Bronchial epithelial cell (primary cell): Measurements from ENCODE around the gene ADARB2. TPM values are rescaled to one million over a fixed set of nuclear protein-coding genes. Genes with fewer than 3 reads are reported as not detected.

ENCODE experiments used
- DNase-seq: peaks from one replicate; pipeline ENCODE4 v3.0.0-alpha.2; 2010; ENCODE audit warnings: low read depth
- FAIRE-seq: peaks from 2 replicates; lab custom pipeline; 2011; peaks lifted over from hg19 to GRCh38; lab: Jason Lieb, UNC
- H3K27me3 ChIP-seq: 2 replicates; pipeline ENCODE4 v1.5.1; 2011; ENCODE audit warnings: low read length; ENCODE audit not compliant: control insufficient read depth, insufficient read depth
- H3K36me3 ChIP-seq: 2 replicates; pipeline ENCODE4 v1.5.1; 2011; ENCODE audit warnings: low read length; ENCODE audit not compliant: control insufficient read depth, insufficient read depth
- H3K4me3 ChIP-seq: 2 replicates; pipeline ENCODE4 v1.5.1; 2011; ENCODE audit warnings: mild to moderate bottlenecking, low read depth, low read length, control low read depth
- CTCF ChIP-seq: IDR thresholded peaks from 2 replicates; pipeline ENCODE4 v1.5.1; 2011; ENCODE audit warnings: mild to moderate bottlenecking, moderate library complexity, low read length, control low read depth, inconsistent platforms; ENCODE audit not compliant: insufficient read depth, severe bottlenecking
- total RNA-seq: library from RNA; depleted of rRNA; stranded (reverse); fragments of >200 nt; gene quantifications from 2 replicates; pipeline ENCODE4 v1.2.1, GENCODE V29; 2014

Gene ADARB2
- 0.13 TPM in 1 of 2 replicates, not detected in the other for total RNA-seq

- FAIRE-seq (no peak), DNase-seq (peak; percentile 35)
- H3K4me3 ChIP-seq: peak within 1 kb of the TSS; percentile 14
- no peaks in the 10 kb centered on the region for H3K36me3 ChIP-seq
- peaks cover 23% of the 10 kb centered on the region for H3K27me3 ChIP-seq
- TF ChIP-seq CTCF: no peak
Measured at GRCh38 chr10:1737222-1738061, at the start of gene ADARB2. Gene ADARB2 (minus strand): TSS chr10:1737525.

GRCh38 chr10:1785835-1786234, 48.5 kb upstream of the ADARB2 start:
- no peaks in the 10 kb centered on the region for H3K36me3 ChIP-seq
- no peaks in the 10 kb centered on the region for H3K27me3 ChIP-seq
- TF ChIP-seq CTCF: no peak
- FAIRE-seq (no peak), DNase-seq (no peak)
- H3K4me3 ChIP-seq: no peak overlapping the region

- no peak for TF ChIP-seq CTCF
- H3K36me3 ChIP-seq: no peaks in the 10 kb centered on the region
- no peak overlapping the region for H3K4me3 ChIP-seq
- DNase-seq: no peak
- no peaks in the 10 kb centered on the region for H3K27me3 ChIP-seq
- no peak for FAIRE-seq
Measured at GRCh38 chr10:1782841-1783240, 45.5 kb upstream of the ADARB2 start.

GRCh38 chr10:1779796-1780195, 42.5 kb upstream of the ADARB2 start:
- FAIRE-seq: no peak
- H3K27me3 ChIP-seq: no peaks in the 10 kb centered on the region
- H3K36me3 ChIP-seq: no peaks in the 10 kb centered on the region
- no peak for DNase-seq
- TF ChIP-seq CTCF: no peak
- no peak overlapping the region for H3K4me3 ChIP-seq

GRCh38 chr10:1778375-1778969, 41.1 kb upstream of the ADARB2 start:
- no peak for TF ChIP-seq CTCF
- Histone ChIP-seq H3K27me3 (no peaks in the 10 kb centered on the region), H3K36me3 (no peaks in the 10 kb centered on the region), H3K4me3 (no peak overlapping the region)
- DNase-seq (no peak), FAIRE-seq (no peak)
